Osteocyte (in vitro differentiated cells): ENCODE results near the gene EXOC4. TPM values are rescaled to one million over a fixed set of nuclear protein-coding genes. Genes with fewer than 3 reads are reported as not detected.

ENCODE experiments used
- DNase-seq: peaks from one replicate; pipeline ENCODE4 v3.0.0; 2021; ENCODE audit warnings: mixed read lengths; ENCODE audit not compliant: unreplicated experiment; ENCODE audit errors: extremely low spot score
- H3K27ac Mint-ChIP-seq: one replicate; pipeline ENCODE4 v1.8.0; 2021; ENCODE audit warnings: mild to moderate bottlenecking, mixed read lengths; ENCODE audit not compliant: unreplicated experiment
- H3K27me3 Mint-ChIP-seq: one replicate; pipeline ENCODE4 v1.8.0; 2021; ENCODE audit warnings: mixed read lengths; ENCODE audit not compliant: unreplicated experiment
- H3K36me3 Mint-ChIP-seq: one replicate; pipeline ENCODE4 v1.8.0; 2021; ENCODE audit warnings: mixed read lengths; ENCODE audit not compliant: unreplicated experiment
- H3K4me1 Mint-ChIP-seq: one replicate; pipeline ENCODE4 v1.8.0; 2021; ENCODE audit warnings: mixed read lengths; ENCODE audit not compliant: unreplicated experiment
- H3K4me3 Mint-ChIP-seq: one replicate; pipeline ENCODE4 v1.8.0; 2021; ENCODE audit warnings: mild to moderate bottlenecking, moderate library complexity, mixed read lengths; ENCODE audit not compliant: unreplicated experiment
- H3K9me3 Mint-ChIP-seq: one replicate; pipeline ENCODE4 v1.8.0; 2021; ENCODE audit warnings: mixed read lengths; ENCODE audit not compliant: unreplicated experiment
- CTCF ChIP-seq: fragments of 200-600 bp; sonication (generic); IDR thresholded peaks from 2 replicates; pipeline ENCODE4 v1.5.0; 2021; ENCODE audit warnings: antibody characterized with exemption, mild to moderate bottlenecking, moderate library complexity
- total RNA-seq: library from RNA; stranded (reverse); gene quantifications from 2 replicates; pipeline ENCODE4 v1.2.1, GENCODE V29; 2021

EXOC4 gene
- total RNA-seq, 1 donor from 2014 or later, result 99.9 TPM

DNA sequence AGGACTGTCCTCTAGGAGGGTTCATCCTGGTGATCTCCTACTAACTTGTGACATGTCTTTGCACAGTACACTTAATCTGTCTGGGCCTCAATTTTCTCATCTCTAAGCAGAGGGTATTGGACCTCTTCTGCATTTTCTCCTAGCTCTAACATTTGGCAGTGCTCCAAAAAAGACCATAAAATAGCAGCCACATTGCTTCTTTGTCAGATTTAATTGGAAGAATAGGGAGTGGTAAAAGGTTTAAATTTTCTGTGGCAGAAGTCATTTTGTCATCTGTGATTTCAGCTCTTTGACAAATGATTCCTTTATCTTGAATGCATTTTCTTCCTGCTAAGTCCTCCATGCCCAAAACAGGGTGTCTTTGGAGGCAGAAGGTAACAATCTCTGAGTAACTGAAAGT is 584.3 kb downstream of the EXOC4 start:
- no peak for TF ChIP-seq CTCF
- peaks cover 4% of the 10 kb centered on the region for H3K9me3 Mint-ChIP-seq
- H3K36me3 Mint-ChIP-seq, result peaks cover 4% of the 10 kb centered on the region
- H3K27me3 Mint-ChIP-seq, result no peaks in the 10 kb centered on the region
- no peaks in the 10 kb centered on the region for H3K4me1 Mint-ChIP-seq
- no peak for DNase-seq
- H3K27ac Mint-ChIP-seq, result no peak overlapping the region
- no peak overlapping the region for H3K4me3 Mint-ChIP-seq

DNA sequence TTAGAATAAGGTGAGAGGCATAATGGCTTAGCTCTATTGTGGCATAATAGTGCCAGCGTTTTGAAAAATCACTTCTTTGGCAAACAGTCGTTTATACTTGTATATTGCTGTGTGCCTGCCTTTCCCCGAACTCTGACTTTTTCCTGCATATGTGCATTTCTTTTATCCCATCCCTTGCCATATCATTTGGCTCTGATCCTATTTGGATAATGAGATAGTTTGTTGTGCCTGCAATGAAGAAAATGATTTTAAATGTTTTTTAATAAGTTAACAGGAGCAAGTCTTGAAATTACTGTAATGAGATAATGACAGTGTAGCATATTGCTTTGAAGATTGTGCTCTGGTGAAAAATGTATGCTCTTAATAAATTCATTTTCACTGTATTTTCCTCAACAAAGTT is 586.2 kb downstream of the EXOC4 start:
- H3K4me3 Mint-ChIP-seq, result no peak overlapping the region
- no peak for DNase-seq
- H3K27ac Mint-ChIP-seq, result no peak overlapping the region
- H3K9me3 Mint-ChIP-seq, result peaks cover 5% of the 10 kb centered on the region
- TF ChIP-seq CTCF, result no peak
- H3K36me3 Mint-ChIP-seq, result peaks cover 1% of the 10 kb centered on the region
- H3K27me3 Mint-ChIP-seq, result no peaks in the 10 kb centered on the region
- H3K4me1 Mint-ChIP-seq, result no peaks in the 10 kb centered on the region

DNA sequence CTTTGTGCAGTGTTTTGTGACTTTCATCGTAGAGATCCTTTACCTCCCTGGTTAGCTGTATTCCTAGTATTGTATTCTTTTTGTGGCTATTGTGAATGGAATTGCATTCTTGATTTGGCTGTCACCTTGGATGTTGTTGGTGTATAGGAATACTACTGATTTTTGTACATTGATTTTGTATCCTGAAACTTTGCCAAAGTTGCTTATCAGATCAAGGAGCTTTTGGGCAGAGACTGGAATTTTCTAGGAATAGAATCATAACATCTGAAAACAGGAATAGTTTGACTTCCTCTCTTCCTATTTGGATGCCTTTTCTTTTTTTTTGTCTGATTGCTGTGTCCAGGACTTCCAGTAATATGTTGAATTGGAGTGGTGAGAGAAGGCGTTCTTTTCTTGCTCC is 590.5 kb downstream of the EXOC4 start:
- H3K27ac Mint-ChIP-seq, result no peak overlapping the region
- no peak overlapping the region for H3K4me3 Mint-ChIP-seq
- peaks cover 9% of the 10 kb centered on the region for H3K4me1 Mint-ChIP-seq
- peaks cover 1% of the 10 kb centered on the region for H3K36me3 Mint-ChIP-seq
- H3K9me3 Mint-ChIP-seq, result peaks cover 5% of the 10 kb centered on the region
- H3K27me3 Mint-ChIP-seq, result no peaks in the 10 kb centered on the region
- no peak for TF ChIP-seq CTCF
- DNase-seq, result no peak

GRCh38 chr7:133845005-133845404 is 592.1 kb downstream of the EXOC4 start:
- no peaks in the 10 kb centered on the region for H3K27me3 Mint-ChIP-seq
- no peak for DNase-seq
- peaks cover 9% of the 10 kb centered on the region for H3K4me1 Mint-ChIP-seq
- no peak for TF ChIP-seq CTCF
- no peak overlapping the region for H3K27ac Mint-ChIP-seq
- peaks cover 1% of the 10 kb centered on the region for H3K36me3 Mint-ChIP-seq
- H3K4me3 Mint-ChIP-seq, result no peak overlapping the region
- peaks cover 5% of the 10 kb centered on the region for H3K9me3 Mint-ChIP-seq

- peaks cover 1% of the 10 kb centered on the region for H3K36me3 Mint-ChIP-seq
- no peaks in the 10 kb centered on the region for H3K27me3 Mint-ChIP-seq
- H3K4me3 Mint-ChIP-seq, result no peak overlapping the region
- peaks cover 12% of the 10 kb centered on the region for H3K4me1 Mint-ChIP-seq
- H3K27ac Mint-ChIP-seq, result no peak overlapping the region
- no peak for DNase-seq
- TF ChIP-seq CTCF, result no peak
- H3K9me3 Mint-ChIP-seq, result peaks cover 5% of the 10 kb centered on the region
Measured at GRCh38 chr7:133846203-133846945, 593.5 kb downstream of the EXOC4 start.
